Measurements from ENCODE around the gene IGDCC3.

The IGDCC3 gene

DNA sequence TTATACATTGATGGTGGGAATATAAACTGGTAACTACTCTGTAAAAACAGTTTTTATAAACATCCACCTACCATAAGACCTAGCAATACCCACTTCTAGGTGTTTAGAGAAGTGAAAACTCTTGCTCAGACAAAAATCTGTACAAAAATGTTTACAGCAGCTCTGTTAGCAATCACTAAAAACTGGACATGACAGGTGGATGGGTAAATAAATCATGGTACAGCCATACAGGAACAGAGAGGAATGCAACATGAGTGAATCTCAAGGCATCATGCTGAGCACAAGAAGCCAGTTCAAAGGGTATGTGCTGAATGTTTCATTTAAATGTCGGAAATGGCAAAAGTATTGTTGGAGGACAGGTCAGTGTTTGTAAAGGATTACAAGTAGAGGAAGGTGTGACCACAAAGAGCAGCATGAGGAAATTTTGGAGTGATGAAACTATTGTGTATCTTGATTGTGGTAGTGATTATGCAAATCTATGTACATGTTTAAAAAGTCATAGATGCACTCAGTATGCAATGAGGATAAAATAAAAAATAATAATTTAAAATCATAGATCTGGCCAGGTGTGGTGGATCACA, 84.8 kb downstream of the IGDCC3 start:
- DNase-seq (ENCODE audit: low spot score): no peak

DNA sequence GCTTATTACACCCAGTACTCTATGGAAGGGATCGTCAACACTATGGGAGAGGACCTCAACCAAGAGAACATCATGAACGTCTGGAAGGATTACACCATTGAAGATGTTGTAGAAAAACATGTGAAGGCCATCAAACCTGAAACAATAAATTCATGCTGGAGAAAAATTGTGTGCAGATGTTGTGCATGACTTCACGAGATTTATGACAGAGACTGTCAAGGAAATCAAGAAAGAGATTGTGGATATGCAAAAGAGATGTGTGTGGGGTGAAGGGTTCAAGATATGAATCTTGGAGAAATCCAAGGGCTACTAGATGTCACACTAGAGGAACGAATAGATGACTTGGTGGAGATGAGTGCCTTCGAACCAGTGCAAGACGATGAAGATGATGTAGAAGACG, 87.6 kb downstream of the IGDCC3 start:
- no peak for DNase-seq (ENCODE audit: low spot score)

DNA sequence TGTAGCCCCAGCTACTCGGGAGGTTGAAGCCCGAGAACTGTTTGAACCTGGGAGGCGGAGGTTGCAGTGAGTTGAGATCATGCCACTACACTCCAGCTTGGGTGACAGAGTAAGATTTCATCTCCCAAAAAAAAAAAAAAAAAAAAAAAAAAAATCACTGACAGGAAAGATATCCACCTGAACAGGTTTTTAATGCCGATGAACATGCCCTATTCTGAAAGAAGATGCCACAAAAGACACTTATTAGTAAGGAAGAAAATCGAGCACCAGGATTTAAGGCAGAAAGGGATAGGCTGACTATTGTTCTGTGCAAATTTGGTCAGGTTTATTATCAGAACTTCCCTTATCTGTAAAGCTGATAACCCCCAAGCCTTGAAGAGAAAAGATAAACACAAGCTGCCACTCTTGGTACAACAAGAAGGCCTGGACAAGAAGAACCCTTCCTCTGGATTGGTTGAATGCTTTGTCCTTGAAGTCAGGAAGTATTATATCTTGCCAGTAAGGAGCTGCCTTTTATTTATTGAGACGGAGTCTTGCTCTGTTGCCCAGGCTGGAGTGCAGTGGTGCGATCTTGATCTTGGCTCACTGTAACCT, 88.4 kb downstream of the IGDCC3 start:
- no peak for DNase-seq (ENCODE audit: low spot score)

DNA sequence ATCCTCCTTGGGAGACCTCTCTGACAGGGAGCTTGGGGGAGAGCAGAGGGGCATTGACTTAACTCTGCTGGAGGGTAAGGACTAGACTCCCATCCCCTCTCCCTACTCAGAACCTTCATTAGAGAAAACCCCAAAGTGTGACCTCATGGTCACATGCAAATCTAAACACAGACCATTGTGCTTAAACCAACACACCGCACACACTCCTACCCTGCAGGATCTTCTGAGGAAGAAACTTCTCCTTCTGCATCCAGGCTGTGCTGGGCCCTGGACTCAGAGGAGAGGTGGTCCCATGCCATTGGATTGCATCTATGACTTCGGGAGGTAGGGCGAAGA, 90.3 kb downstream of the IGDCC3 start:
- DNase-seq (ENCODE audit: low spot score): no peak

DNA sequence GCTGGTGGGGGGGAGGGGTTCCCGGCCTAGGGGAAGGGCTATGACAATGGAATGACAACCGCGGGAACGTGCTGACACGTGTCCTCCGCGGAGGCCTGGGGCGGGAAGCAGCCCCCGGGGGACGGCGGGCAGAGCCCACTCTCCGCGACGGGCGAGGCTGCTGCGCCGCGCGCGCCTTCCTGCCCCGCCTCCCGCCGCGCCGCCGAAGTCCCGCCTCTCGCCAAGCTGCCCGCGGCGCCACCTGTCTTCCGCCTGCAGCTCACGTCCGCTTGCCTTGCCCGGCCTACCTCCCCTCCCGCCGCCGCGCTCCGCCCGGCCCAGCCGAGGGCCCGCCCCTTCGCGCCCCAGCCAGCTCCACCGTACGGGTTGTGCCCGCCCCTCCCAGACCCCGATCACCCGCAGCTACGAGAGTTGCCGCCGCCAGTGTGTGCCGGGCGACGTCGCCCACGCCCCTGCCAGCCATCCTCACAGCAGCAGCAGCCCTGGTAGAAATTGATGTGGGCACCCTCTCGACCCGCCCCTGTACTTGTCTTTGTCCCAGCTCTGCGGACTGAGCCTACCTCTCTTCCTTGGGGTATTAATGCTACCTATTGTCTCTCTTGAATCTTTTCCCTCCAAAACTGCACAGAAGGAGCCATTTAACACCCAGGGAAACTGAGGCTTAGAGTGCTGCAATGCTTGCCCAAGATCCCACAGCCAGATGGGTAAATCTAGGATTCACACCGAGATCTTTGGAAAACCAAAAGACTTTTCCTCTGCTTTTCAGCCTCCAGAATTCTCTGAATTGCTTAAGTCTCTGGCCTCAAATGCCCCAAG, 90.9 kb downstream of the IGDCC3 start, which contains the start of gene PARP16:
PARP16 (minus strand) TSS at position 180 of the 816 bp plus-strand sequence. CDS start 457 bp downstream, outside the sequence.
- DNase-seq (ENCODE audit: low spot score): peak; percentile 91

DNA sequence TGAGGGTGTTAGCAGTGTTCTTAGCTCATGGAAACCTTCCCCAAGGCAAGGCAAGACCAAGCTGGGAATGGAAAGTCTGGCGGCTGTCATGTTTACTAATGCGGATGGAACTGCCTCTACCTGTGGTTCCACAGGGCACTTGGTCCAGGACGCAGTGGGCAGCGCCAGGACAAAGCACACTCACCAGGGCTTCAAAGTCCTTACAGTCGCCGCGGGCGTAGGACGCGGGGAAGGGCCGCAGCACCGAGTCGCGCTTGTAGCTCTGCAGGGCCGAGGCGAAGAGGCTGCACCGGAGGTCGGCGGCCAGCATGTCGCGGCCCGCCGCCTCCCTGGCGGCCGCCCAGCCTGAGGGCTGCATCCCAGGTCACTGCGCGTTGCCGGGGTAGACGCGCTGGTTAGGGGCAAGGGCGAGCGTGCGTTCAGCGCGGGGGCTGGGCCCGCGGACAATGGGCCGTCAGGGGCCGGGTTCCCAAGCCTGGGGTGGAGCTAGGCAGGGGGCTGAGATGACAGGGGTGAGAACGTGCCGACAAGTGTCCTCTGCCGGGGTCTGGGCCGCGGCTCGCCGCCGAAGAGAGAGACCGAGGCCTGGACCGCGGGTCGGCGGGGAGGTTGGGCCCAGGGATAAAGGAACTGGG, 91.6 kb downstream of the IGDCC3 start:
- DNase-seq (ENCODE audit: low spot score): peak; percentile 27

DNA sequence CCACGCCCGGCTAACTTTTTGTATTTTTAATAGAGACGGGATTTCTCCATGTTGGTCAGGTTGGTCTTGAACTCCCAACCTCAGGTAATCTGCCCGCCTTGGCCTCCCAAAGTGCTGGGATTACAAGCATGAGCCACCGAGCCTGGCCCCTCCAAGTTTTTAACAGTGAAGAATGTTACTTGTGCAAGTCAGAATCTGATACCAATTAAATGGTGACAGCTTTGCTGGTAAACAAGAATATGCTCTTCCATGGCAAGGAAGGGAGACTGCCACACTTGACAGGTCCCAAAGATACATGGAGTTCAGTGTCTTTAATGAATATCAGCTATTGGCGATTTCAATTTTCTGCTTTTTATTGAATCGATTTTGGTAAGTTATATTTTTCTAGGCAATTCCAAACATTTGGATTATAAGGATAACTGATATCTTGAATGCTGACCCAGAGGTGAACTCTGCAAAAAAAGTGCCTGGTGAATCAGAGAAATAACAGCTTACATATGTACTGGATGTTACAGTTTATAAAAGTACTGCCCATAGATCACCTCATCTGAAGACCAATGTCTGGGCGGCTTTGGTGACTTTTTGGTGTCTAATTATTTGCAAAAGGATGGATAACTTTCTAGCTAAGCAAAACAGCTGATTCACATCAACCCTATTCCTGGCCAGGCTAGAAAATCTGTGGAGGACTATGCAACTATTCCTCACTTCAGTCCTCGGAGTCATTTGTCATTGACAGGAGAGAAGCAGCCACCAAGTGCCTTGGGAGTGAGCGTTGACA, 92.3 kb downstream of the IGDCC3 start:
- DNase-seq (ENCODE audit: low spot score): no peak

DNA sequence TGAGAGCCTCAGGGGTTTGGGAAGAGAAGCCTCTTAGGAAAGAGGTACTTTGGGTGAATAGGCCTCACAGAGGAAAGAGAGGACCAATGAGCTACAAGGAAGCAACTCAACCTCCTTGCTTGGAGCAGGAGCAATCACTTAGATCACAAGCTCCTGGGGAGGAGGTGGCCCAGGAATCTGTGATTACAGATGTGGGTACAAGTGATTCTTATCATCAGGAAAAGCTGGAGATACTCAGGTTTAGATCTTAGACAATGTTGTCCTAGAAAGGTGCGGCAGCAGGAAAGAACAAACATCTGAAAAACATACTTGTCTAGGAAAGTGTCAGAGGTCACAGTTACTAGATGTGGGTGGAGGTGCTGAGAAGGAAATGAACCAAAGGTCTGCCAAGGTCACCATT, 99.3 kb downstream of the IGDCC3 start:
- no peak for DNase-seq (ENCODE audit: low spot score)
